ENCODE data around the gene SEMA3B. TPM values are rescaled to one million over a fixed set of nuclear protein-coding genes. Genes with fewer than 3 reads are reported as not detected.
"Not testable (repeated sequence)": the region's sequence is repeated elsewhere in the genome, so short reads cannot be mapped to it uniquely, and the experiment has no call there.

Gene SEMA3B
- total and polyA plus RNA-seq, 2 donors (not counting 3 experiments of a cell fraction or from before 2014, with no cell fraction given), result 1.2 to 1.5 TPM

GRCh38 chr3:50271314-50271936, 2.5 kb downstream of the SEMA3B start:
- H3K27ac ChIP-seq (ENCODE audit: insufficient read depth, low read depth, low read length), result no peak overlapping the region
- BruUV-seq (replicated peaks), result no TSS peak
- POLR2A ChIA-PET, result interaction anchor here (0.6 kb wide), 1 partner anchor 71 kb away, joined by 3 read pairs; no protein-coding TSS in a partner anchor

DNA sequence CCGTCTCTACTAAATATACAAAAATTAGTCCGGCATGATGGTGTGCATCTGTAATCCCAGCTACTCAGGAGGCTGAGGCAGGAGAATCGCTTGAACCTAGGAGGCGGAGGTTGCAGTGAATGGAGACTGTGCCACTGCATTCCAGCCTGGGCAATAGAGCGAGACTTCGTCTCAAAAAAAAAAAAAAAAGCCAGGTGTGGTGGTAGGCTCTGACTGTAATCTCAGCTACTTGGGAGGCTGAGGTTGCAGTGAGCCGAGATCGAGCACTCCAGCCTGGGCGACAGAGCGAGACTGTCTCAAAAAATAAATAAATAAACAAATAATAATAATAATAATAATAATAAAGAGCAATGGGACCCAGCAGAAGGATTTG, 3.6 kb downstream of the SEMA3B start:
- H4K20me1 ChIP-seq (replicated peaks; ENCODE audit: control insufficient read depth, extremely low read depth, insufficient read depth, low read length); H3K4me2 ChIP-seq (ENCODE audit: insufficient read depth, low read length); H3K9ac ChIP-seq (replicated peaks; ENCODE audit: extremely low read depth, insufficient read depth, low read length); H3K36me3 ChIP-seq (ENCODE audit: control insufficient read depth in 2 of 2, extremely low read depth in 1 of 2, insufficient read depth in 2 of 2, low read length in 2 of 2); dilution Hi-C loops (cut with MboI; ENCODE audit: extremely low pct_ligation_motif_present, low sequenced_read_pairs); H3K9me1 ChIP-seq (replicated peaks; ENCODE audit: control insufficient read depth, extremely low read depth, insufficient read depth, low read length); H3K4me3 ChIP-seq (replicated peaks in 1 of 3; ENCODE audit: insufficient read depth in 1 of 3, low read depth in 1 of 3, low read length in 3 of 3); H3K4me1 ChIP-seq (ENCODE audit: control insufficient read depth, extremely low read depth, insufficient read depth, low read length); DNase-seq (ENCODE audit: low read depth, low spot score); POLR2A ChIA-PET; BruUV-seq (replicated peaks); intact Hi-C loops (cut with micrococcal nuclease); H3K79me2 ChIP-seq (ENCODE audit: control insufficient read depth, insufficient read depth, low read length); H3K27ac ChIP-seq (ENCODE audit: insufficient read depth, low read depth, low read length); H2AFZ ChIP-seq (ENCODE audit: low read depth, low read length); FAIRE-seq; H3K9me3 ChIP-seq (replicated peaks; ENCODE audit: control insufficient read depth, insufficient read depth, low read length): not testable (repeated sequence)
- peaks cover 21 to 24% of the 10 kb centered on the region in 2 experiments for H3K27me3 ChIP-seq (ENCODE audit: control insufficient read depth in 2 of 2, insufficient read depth in 2 of 2, low read length in 2 of 2)
- CTCF ChIA-PET, result interaction anchor here (1.3 to 4.7 kb wide), 3 partner anchors 44 to 78 kb away, joined by 3 to 53 read pairs (median 11); no protein-coding TSS in a partner anchor

More at GRCh38 chr3:50271314-50271936, 2.5 kb downstream of the SEMA3B start:
- intact Hi-C loops (cut with micrococcal nuclease) (loop anchor here (2.0 kb wide), 1 partner anchor 17 kb away; no protein-coding TSS in a partner anchor), dilution Hi-C loops (cut with MboI; ENCODE audit: extremely low pct_ligation_motif_present, low sequenced_read_pairs) (no loop called here)
- no peak overlapping the region for H2AFZ ChIP-seq (ENCODE audit: low read depth, low read length)
- no peak overlapping the region for H3K9ac ChIP-seq (replicated peaks; ENCODE audit: extremely low read depth, insufficient read depth, low read length)
- CTCF ChIA-PET, result interaction anchor here (0.5 to 4.7 kb wide), 7 partner anchors 11 to 77 kb away, joined by 3 to 53 read pairs (median 4); no protein-coding TSS in a partner anchor
- H3K9me1 ChIP-seq (replicated peaks; ENCODE audit: control insufficient read depth, extremely low read depth, insufficient read depth, low read length), result no peaks in the 10 kb centered on the region
- FAIRE-seq (no peak), DNase-seq (ENCODE audit: low read depth, low spot score) (no peak)
- no peaks in the 10 kb centered on the region for H3K36me3 ChIP-seq (ENCODE audit: control insufficient read depth in 2 of 2, extremely low read depth in 1 of 2, insufficient read depth in 2 of 2, low read length in 2 of 2)
- TF ChIP-seq MYC (IDR thresholded peaks at IDR 0.05; ENCODE audit: low read depth, low read length) (no peak), FOS (IDR thresholded peaks at IDR 0.05; ENCODE audit: borderline replicate concordance, insufficient read depth, low read length) (no peak), POLR2A (IDR thresholded peaks at IDR 0.05; ENCODE audit: low read depth, low read length) (no peak), POLR2AphosphoS5 (IDR thresholded peaks at IDR 0.05; ENCODE audit: insufficient read depth, low read depth, low read length) (no peak), JUN (IDR thresholded peaks at IDR 0.05; ENCODE audit: borderline replicate concordance, insufficient read depth, insufficient read length, low read depth) (no peak), EZH2 (IDR thresholded peaks at IDR 0.05; ENCODE audit: borderline replicate concordance, low read depth, low read length, severe bottlenecking) (no peak), CTCF (IDR thresholded peaks at IDR 0.05; ENCODE audit: extremely low read depth in 1 of 2, insufficient read depth in 1 of 2, low read depth in 1 of 2, low read length in 2 of 2) (no peak), MAX (IDR thresholded peaks at IDR 0.05; ENCODE audit: insufficient read depth, insufficient read length) (no peak), GATA2 (IDR thresholded peaks at IDR 0.05; ENCODE audit: insufficient read depth, insufficient read length, low read depth, low read length) (no peak)
- H3K79me2 ChIP-seq (ENCODE audit: control insufficient read depth, insufficient read depth, low read length), result no peaks in the 10 kb centered on the region
- peaks cover 2% of the 10 kb centered on the region for H3K4me1 ChIP-seq (ENCODE audit: control insufficient read depth, extremely low read depth, insufficient read depth, low read length)
- no peak overlapping the region for H3K4me2 ChIP-seq (ENCODE audit: insufficient read depth, low read length)
- no peaks in the 10 kb centered on the region for H3K9me3 ChIP-seq (replicated peaks; ENCODE audit: control insufficient read depth, insufficient read depth, low read length)
- no peaks in the 10 kb centered on the region for H4K20me1 ChIP-seq (replicated peaks; ENCODE audit: control insufficient read depth, extremely low read depth, insufficient read depth, low read length)
- no peak overlapping the region for H3K4me3 ChIP-seq (replicated peaks in 1 of 3; ENCODE audit: insufficient read depth in 1 of 3, low read depth in 1 of 3, low read length in 3 of 3)
- peaks cover 19 to 22% of the 10 kb centered on the region in 2 experiments for H3K27me3 ChIP-seq (ENCODE audit: control insufficient read depth in 2 of 2, insufficient read depth in 2 of 2, low read length in 2 of 2)
